Immature natural killer cell (primary cell): ENCODE measurements around the gene MTHFD1L. TPM values are rescaled to one million over a fixed set of nuclear protein-coding genes. Genes with fewer than 3 reads are reported as not detected.

Source experiments
- DNase-seq, 3 donors: peaks; one replicate each; pipeline ENCODE4 v3.0.0; 2022; ENCODE audit warnings: mixed read lengths in 1 of 3
- H3K27ac Mint-ChIP-seq, 6 donors: one replicate each; pipeline ENCODE4 v1.8.0; 2020; ENCODE audit warnings: mixed read lengths in 6 of 6, mild to moderate bottlenecking in 5 of 6, inconsistent platforms in 4 of 6, moderate library complexity in 3 of 6
- H3K27me3 Mint-ChIP-seq, 3 donors: one replicate each; pipeline ENCODE4 v1.8.0; 2020 to 2021; ENCODE audit warnings: low read depth in 3 of 3, mild to moderate bottlenecking in 3 of 3, mixed read lengths in 3 of 3, moderate library complexity in 3 of 3, inconsistent platforms in 1 of 3
- H3K36me3 Mint-ChIP-seq, 3 donors: one replicate each; pipeline ENCODE4 v1.8.0; 2020; ENCODE audit warnings: mixed read lengths in 3 of 3, inconsistent platforms in 2 of 3, mild to moderate bottlenecking in 2 of 3
- H3K4me1 Mint-ChIP-seq, 2 donors: one replicate each; pipeline ENCODE4 v1.8.0; 2020; ENCODE audit warnings: inconsistent platforms in 2 of 2, mild to moderate bottlenecking in 2 of 2, mixed read lengths in 2 of 2, moderate library complexity in 1 of 2
- H3K4me3 Mint-ChIP-seq, 5 donors: one replicate each; pipeline ENCODE4 v1.8.0; 2020; ENCODE audit warnings: mild to moderate bottlenecking in 5 of 5, mixed read lengths in 5 of 5, inconsistent platforms in 3 of 5, moderate library complexity in 3 of 5
- H3K9me3 Mint-ChIP-seq, 6 donors: one replicate each; pipeline ENCODE4 v1.8.0; 2020; ENCODE audit warnings: mild to moderate bottlenecking in 6 of 6, mixed read lengths in 6 of 6, inconsistent platforms in 4 of 6, moderate library complexity in 3 of 6
- polyA plus RNA-seq, 3 donors: library from polyadenylated mRNA; unstranded; fragments of 300-500 nt; fragmentation: Illumina TruSeq; gene quantifications; one replicate each; pipeline ENCODE4 v1.2.3, GENCODE V29; 2021

Gene MTHFD1L
- polyA plus RNA-seq, 3 donors from 2014 or later: 0.79 to 1.8 (median 1.6) TPM

GRCh38 chr6:150919938-150920337 is 54.4 kb downstream of the MTHFD1L start:
- no peak for DNase-seq
- Mint-ChIP-seq H3K27me3 (no peaks in the 10 kb centered on the region), H3K4me1 (no peaks in the 10 kb centered on the region), H3K9me3 (no peaks in the 10 kb centered on the region), H3K36me3 (no peaks in the 10 kb centered on the region), H3K4me3 (no peak overlapping the region), H3K27ac (no peak overlapping the region)

GRCh38 chr6:150922137-150922536 is 56.6 kb downstream of the MTHFD1L start:
- H3K27ac Mint-ChIP-seq: no peak overlapping the region
- H3K36me3 Mint-ChIP-seq: no peaks in the 10 kb centered on the region
- H3K4me1 Mint-ChIP-seq: no peaks in the 10 kb centered on the region
- H3K9me3 Mint-ChIP-seq: no peaks in the 10 kb centered on the region
- DNase-seq: no peak
- H3K27me3 Mint-ChIP-seq: peaks cover 0 to 2% (median 0%) of the 10 kb centered on the region in 3 donors
- H3K4me3 Mint-ChIP-seq: no peak overlapping the region

- DNase-seq: no peak
- no peaks in the 10 kb centered on the region for H3K36me3 Mint-ChIP-seq
- peaks cover 0 to 2% (median 2%) of the 10 kb centered on the region in 3 donors for H3K27me3 Mint-ChIP-seq
- H3K4me1 Mint-ChIP-seq: no peaks in the 10 kb centered on the region
- H3K9me3 Mint-ChIP-seq: no peaks in the 10 kb centered on the region
- H3K27ac Mint-ChIP-seq: no peak overlapping the region
- no peak overlapping the region for H3K4me3 Mint-ChIP-seq
Measured at GRCh38 chr6:150924808-150925589, 59.5 kb downstream of the MTHFD1L start.

GRCh38 chr6:150925590-150925928 is 60.1 kb downstream of the MTHFD1L start:
- no peaks in the 10 kb centered on the region for H3K9me3 Mint-ChIP-seq
- H3K36me3 Mint-ChIP-seq: no peaks in the 10 kb centered on the region
- H3K27ac Mint-ChIP-seq: no peak overlapping the region
- no peaks in the 10 kb centered on the region for H3K4me1 Mint-ChIP-seq
- no peak overlapping the region for H3K4me3 Mint-ChIP-seq
- no peak for DNase-seq
- peaks cover 0 to 2% (median 2%) of the 10 kb centered on the region in 3 donors for H3K27me3 Mint-ChIP-seq

- H3K4me1 Mint-ChIP-seq: no peaks in the 10 kb centered on the region
- no peak for DNase-seq
- no peak overlapping the region for H3K27ac Mint-ChIP-seq
- H3K4me3 Mint-ChIP-seq: no peak overlapping the region
- H3K36me3 Mint-ChIP-seq: no peaks in the 10 kb centered on the region
- H3K27me3 Mint-ChIP-seq: peaks cover 0 to 2% (median 2%) of the 10 kb centered on the region in 3 donors
- H3K9me3 Mint-ChIP-seq: no peaks in the 10 kb centered on the region
Measured at GRCh38 chr6:150925976-150926375, 60.5 kb downstream of the MTHFD1L start.

- DNase-seq: no peak
- Mint-ChIP-seq H3K4me1 (no peaks in the 10 kb centered on the region), H3K27ac (no peak overlapping the region), H3K27me3 (peaks cover 0 to 2% (median 2%) of the 10 kb centered on the region in 3 donors), H3K4me3 (no peak overlapping the region), H3K36me3 (no peaks in the 10 kb centered on the region), H3K9me3 (no peaks in the 10 kb centered on the region)
Measured at GRCh38 chr6:150928882-150929281, 63.4 kb downstream of the MTHFD1L start.

GRCh38 chr6:150929416-150929815 is 63.9 kb downstream of the MTHFD1L start:
- Mint-ChIP-seq H3K27ac (no peak overlapping the region), H3K36me3 (no peaks in the 10 kb centered on the region), H3K4me3 (no peak overlapping the region), H3K4me1 (no peaks in the 10 kb centered on the region), H3K9me3 (no peaks in the 10 kb centered on the region), H3K27me3 (peaks cover 0 to 2% (median 2%) of the 10 kb centered on the region in 3 donors)
- no peak for DNase-seq

GRCh38 chr6:150930841-150931240 is 65.3 kb downstream of the MTHFD1L start:
- H3K27ac Mint-ChIP-seq: no peak overlapping the region
- DNase-seq: no peak
- H3K36me3 Mint-ChIP-seq: no peaks in the 10 kb centered on the region
- H3K4me3 Mint-ChIP-seq: no peak overlapping the region
- peaks cover 0 to 4% (median 2%) of the 10 kb centered on the region in 3 donors for H3K27me3 Mint-ChIP-seq
- H3K4me1 Mint-ChIP-seq: no peaks in the 10 kb centered on the region
- H3K9me3 Mint-ChIP-seq: no peaks in the 10 kb centered on the region

GRCh38 chr6:150931405-150931804 is 65.9 kb downstream of the MTHFD1L start:
- Mint-ChIP-seq H3K36me3 (no peaks in the 10 kb centered on the region), H3K27me3 (peaks cover 0 to 2% (median 2%) of the 10 kb centered on the region in 3 donors), H3K4me1 (no peaks in the 10 kb centered on the region), H3K27ac (no peak overlapping the region), H3K9me3 (no peaks in the 10 kb centered on the region), H3K4me3 (no peak overlapping the region)
- DNase-seq: no peak

GRCh38 chr6:150932996-150933395 is 67.5 kb downstream of the MTHFD1L start:
- Mint-ChIP-seq H3K4me1 (no peaks in the 10 kb centered on the region), H3K4me3 (no peak overlapping the region), H3K27me3 (peaks cover 0 to 2% (median 2%) of the 10 kb centered on the region in 3 donors), H3K27ac (no peak overlapping the region), H3K36me3 (no peaks in the 10 kb centered on the region), H3K9me3 (no peaks in the 10 kb centered on the region)
- DNase-seq: no peak

GRCh38 chr6:150934380-150934779 is 68.9 kb downstream of the MTHFD1L start:
- H3K4me3 Mint-ChIP-seq: no peak overlapping the region
- no peaks in the 10 kb centered on the region for H3K4me1 Mint-ChIP-seq
- no peaks in the 10 kb centered on the region for H3K36me3 Mint-ChIP-seq
- H3K27ac Mint-ChIP-seq: no peak overlapping the region
- no peaks in the 10 kb centered on the region for H3K9me3 Mint-ChIP-seq
- DNase-seq: no peak
- H3K27me3 Mint-ChIP-seq: peaks cover 0 to 2% (median 0%) of the 10 kb centered on the region in 3 donors

GRCh38 chr6:150936021-150936555 is 70.6 kb downstream of the MTHFD1L start:
- H3K27ac Mint-ChIP-seq: no peak overlapping the region
- no peaks in the 10 kb centered on the region for H3K4me1 Mint-ChIP-seq
- H3K9me3 Mint-ChIP-seq: no peaks in the 10 kb centered on the region
- H3K4me3 Mint-ChIP-seq: no peak overlapping the region
- H3K36me3 Mint-ChIP-seq: no peaks in the 10 kb centered on the region
- DNase-seq: no peak
- peaks cover 0 to 2% (median 0%) of the 10 kb centered on the region in 3 donors for H3K27me3 Mint-ChIP-seq

GRCh38 chr6:150937132-150937906 is 71.8 kb downstream of the MTHFD1L start:
- H3K27ac Mint-ChIP-seq: no peak overlapping the region
- no peak overlapping the region for H3K4me3 Mint-ChIP-seq
- no peaks in the 10 kb centered on the region for H3K4me1 Mint-ChIP-seq
- no peak for DNase-seq
- no peaks in the 10 kb centered on the region for H3K36me3 Mint-ChIP-seq
- H3K27me3 Mint-ChIP-seq: peaks cover 0 to 2% (median 0%) of the 10 kb centered on the region in 3 donors
- H3K9me3 Mint-ChIP-seq: no peaks in the 10 kb centered on the region

- Mint-ChIP-seq H3K27ac (no peak overlapping the region), H3K27me3 (peaks cover 0 to 2% (median 0%) of the 10 kb centered on the region in 3 donors), H3K36me3 (no peaks in the 10 kb centered on the region), H3K4me3 (no peak overlapping the region), H3K4me1 (no peaks in the 10 kb centered on the region), H3K9me3 (no peaks in the 10 kb centered on the region)
- no peak for DNase-seq
Measured at GRCh38 chr6:150939399-150939798, 73.9 kb downstream of the MTHFD1L start.
